Neural cell (in vitro differentiated cells): ENCODE measurements around the gene IP6K3. TPM values are rescaled to one million over a fixed set of nuclear protein-coding genes. Genes with fewer than 3 reads are reported as not detected.

Source experiments
- H2AFZ ChIP-seq: fragments of 200-600, 300-800 bp; sonication (generic), shearing (Covaris generic); 2 replicates; pipeline ENCODE4 v1.6.0; 2014; ENCODE audit warnings: low read depth, mild to moderate bottlenecking, antibody characterized with exemption, low read length, moderate library complexity
- H3F3A ChIP-seq: fragments of 200-600 bp; shearing (Covaris generic); 2 replicates; pipeline ENCODE4 v1.6.1; 2016; ENCODE audit warnings: mild to moderate bottlenecking, moderate library complexity, mixed read lengths, antibody characterized with exemption, low read length; ENCODE audit not compliant: insufficient read depth, poor library complexity, severe bottlenecking
- H3K27ac ChIP-seq: fragments of 200-600, 300-800 bp; sonication (generic), shearing (Covaris generic); 2 replicates; pipeline ENCODE4 v1.5.1; 2014; ENCODE audit warnings: mild to moderate bottlenecking, low read length, moderate library complexity
- H3K27me3 ChIP-seq: fragments of 300-800, 200-600 bp; sonication (generic), shearing (Covaris generic); 2 replicates; pipeline ENCODE4 v1.6.0; 2014; ENCODE audit warnings: mild to moderate bottlenecking, low read depth, low read length, moderate library complexity; ENCODE audit not compliant: insufficient read depth
- H3K36me3 ChIP-seq: fragments of 300-800, 200-600 bp; sonication (generic), shearing (Covaris generic); 2 replicates; pipeline ENCODE4 v1.5.1; 2014; ENCODE audit warnings: mild to moderate bottlenecking, antibody characterized with exemption, low read length, moderate library complexity; ENCODE audit not compliant: insufficient read depth
- H3K4me2 ChIP-seq: fragments of 300-800, 200-600 bp; sonication (generic), shearing (Covaris generic); 2 replicates; pipeline ENCODE4 v1.6.0; 2014; ENCODE audit warnings: mild to moderate bottlenecking, low read length
- H3K4me3 ChIP-seq: fragments of 300-800, 200-600 bp; sonication (generic), shearing (Covaris generic); 2 replicates; pipeline ENCODE4 v1.5.1; 2014; ENCODE audit warnings: mild to moderate bottlenecking, low read length, moderate library complexity
- H3K79me2 ChIP-seq: fragments of 200-600 bp; shearing (Covaris generic); replicated peaks from 2 replicates; pipeline ENCODE4 v1.6.0; 2014; ENCODE audit warnings: mild to moderate bottlenecking, low read length, moderate library complexity; ENCODE audit not compliant: insufficient read depth
- H3K9ac ChIP-seq: fragments of 300-800, 200-600 bp; sonication (generic), shearing (Covaris generic); 2 replicates; pipeline ENCODE4 v1.6.1; 2016; ENCODE audit warnings: mild to moderate bottlenecking, low read length, mixed read lengths
- H3K9me2 ChIP-seq: fragments of 200-600 bp; shearing (Covaris generic); 2 replicates; pipeline ENCODE4 v1.6.1; 2016; ENCODE audit warnings: mild to moderate bottlenecking, low read length, mixed read lengths; ENCODE audit not compliant: insufficient read depth
- H3K9me3 ChIP-seq: fragments of 200-600, 300-800 bp; sonication (generic), shearing (Covaris generic); 2 replicates; pipeline ENCODE4 v1.6.1; 2016; ENCODE audit warnings: mild to moderate bottlenecking, mixed run types, low read length, moderate library complexity, mixed read lengths
- H4K20me1 ChIP-seq: fragments of 200-600 bp; shearing (Covaris generic); 2 replicates; pipeline ENCODE4 v1.6.1; 2016; ENCODE audit warnings: mild to moderate bottlenecking, mixed run types; ENCODE audit not compliant: insufficient read depth
- CTCF ChIP-seq: fragments of 450-650 bp; IDR thresholded peaks from 2 replicates; pipeline ENCODE4 v1.5.1; 2014; ENCODE audit warnings: antibody characterized with exemption, mild to moderate bottlenecking, moderate library complexity; ENCODE audit not compliant: poor library complexity, severe bottlenecking
- EP300 ChIP-seq: fragments of 450-650 bp; conservative IDR thresholded peaks from 2 replicates; pipeline ENCODE4 v1.6.1; 2014; ENCODE audit warnings: antibody characterized with exemption, mild to moderate bottlenecking, moderate library complexity; ENCODE audit not compliant: poor library complexity, severe bottlenecking
- EZH2 ChIP-seq: fragments of 200-600, 300-800 bp; shearing (Covaris generic), sonication (generic); IDR thresholded peaks from 2 replicates; pipeline ENCODE4 v1.6.1; 2014; ENCODE audit warnings: antibody characterized with exemption, low read length, borderline replicate concordance, mild to moderate bottlenecking; ENCODE audit not compliant: insufficient read depth, poor library complexity, severe bottlenecking
- MXI1 ChIP-seq: fragments of 450-650 bp; conservative IDR thresholded peaks from 2 replicates; pipeline ENCODE4 v1.6.1; 2014; ENCODE audit warnings: antibody characterized with exemption, mild to moderate bottlenecking; ENCODE audit not compliant: poor library complexity, severe bottlenecking
- POLR2AphosphoS5 ChIP-seq: IDR thresholded peaks from 2 replicates; pipeline ENCODE4 v1.6.1; 2012
- RAD21 ChIP-seq: fragments of 450-650 bp; conservative IDR thresholded peaks from 2 replicates; pipeline ENCODE4 v1.6.1; 2014; ENCODE audit warnings: antibody characterized with exemption, mild to moderate bottlenecking, moderate library complexity
- REST ChIP-seq: IDR thresholded peaks from 2 replicates; pipeline ENCODE4 v1.6.1; 2012; ENCODE audit warnings: borderline replicate concordance
- SMC3 ChIP-seq: fragments of 450-650 bp; conservative IDR thresholded peaks from 2 replicates; pipeline ENCODE4 v1.6.1; 2014; ENCODE audit warnings: antibody characterized with exemption, mild to moderate bottlenecking, moderate library complexity; ENCODE audit not compliant: poor library complexity
- TAF1 ChIP-seq: IDR thresholded peaks from 2 replicates; pipeline ENCODE4 v1.6.1; 2012; ENCODE audit warnings: low read depth
- polyA plus RNA-seq: library from polyadenylated mRNA; depleted of rRNA; stranded (reverse); fragments of >200 nt; gene quantifications from 2 replicates; pipeline ENCODE4 v1.2.3, GENCODE V29; 2014

Gene IP6K3
- polyA plus RNA-seq, 1 donor from 2014 or later, result not detected

- no peak overlapping the region for H2AFZ ChIP-seq
- H3K9me2 ChIP-seq, result no peaks in the 10 kb centered on the region
- no peak overlapping the region for H3K9ac ChIP-seq
- H3K4me2 ChIP-seq, result no peak overlapping the region
- H3K36me3 ChIP-seq, result no peaks in the 10 kb centered on the region
- no peaks in the 10 kb centered on the region for H3K79me2 ChIP-seq
- H3K27ac ChIP-seq, result no peak overlapping the region
- H3K4me3 ChIP-seq, result no peak overlapping the region
- no peaks in the 10 kb centered on the region for H4K20me1 ChIP-seq
- H3K9me3 ChIP-seq, result no peaks in the 10 kb centered on the region
- H3K27me3 ChIP-seq, result no peaks in the 10 kb centered on the region
- TF ChIP-seq POLR2AphosphoS5 (no peak), REST (no peak), SMC3 (no peak), EP300 (no peak), RAD21 (no peak), TAF1 (no peak), CTCF (no peak), MXI1 (no peak)
- no peaks in the 10 kb centered on the region for H3F3A ChIP-seq
Measured at GRCh38 chr6:33695451-33695887, 51.2 kb downstream of the IP6K3 start.

- no peak overlapping the region for H3K4me2 ChIP-seq
- no peaks in the 10 kb centered on the region for H3K79me2 ChIP-seq
- H2AFZ ChIP-seq, result no peak overlapping the region
- H3K9me3 ChIP-seq, result no peaks in the 10 kb centered on the region
- H3K4me3 ChIP-seq, result no peak overlapping the region
- no peak overlapping the region for H3K9ac ChIP-seq
- H3K36me3 ChIP-seq, result no peaks in the 10 kb centered on the region
- TF ChIP-seq REST, result no peak
- TF ChIP-seq RAD21, result no peak
- TF ChIP-seq MXI1, result no peak
- TF ChIP-seq TAF1, result no peak
- TF ChIP-seq SMC3, result no peak
- TF ChIP-seq EP300, result no peak
- no peak for TF ChIP-seq POLR2AphosphoS5
- no peak for TF ChIP-seq EZH2
- TF ChIP-seq CTCF, result no peak
- no peaks in the 10 kb centered on the region for H4K20me1 ChIP-seq
- H3K9me2 ChIP-seq, result no peaks in the 10 kb centered on the region
- H3K27ac ChIP-seq, result no peak overlapping the region
- H3F3A ChIP-seq, result no peaks in the 10 kb centered on the region
- H3K27me3 ChIP-seq, result no peaks in the 10 kb centered on the region
Measured at GRCh38 chr6:33694977-33695376, 51.7 kb downstream of the IP6K3 start.
